ENCODE data around the gene FADS2. TPM values are rescaled to one million over a fixed set of nuclear protein-coding genes. Genes with fewer than 3 reads are reported as not detected.
"Not testable (repeated sequence)": the region's sequence is repeated elsewhere in the genome, so short reads cannot be mapped to it uniquely, and the experiment has no call there.

The FADS2 gene
- polyA plus RNA-seq, 2 donors = 5.1 to 8.7 TPM

DNA sequence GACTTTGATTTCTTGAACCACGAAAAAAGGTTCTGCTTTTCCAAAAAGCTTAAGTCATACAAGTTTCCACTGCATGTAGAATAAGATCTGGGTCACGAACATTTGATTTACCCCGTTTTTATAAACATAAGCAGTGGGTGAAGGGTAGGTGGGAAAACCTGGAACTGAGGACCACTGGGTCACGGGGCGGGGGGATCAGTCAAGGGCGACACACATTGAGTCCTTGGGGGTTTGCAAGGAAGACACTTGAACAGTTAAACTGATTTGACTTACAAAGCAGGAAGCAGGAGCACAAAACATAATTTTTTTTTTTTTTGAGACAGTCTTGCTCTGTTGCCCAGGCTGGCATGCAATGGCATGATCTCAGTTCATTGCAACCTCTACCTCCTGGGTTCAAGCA lies 52.4 kb downstream of the FADS2 start:
- Histone ChIP-seq H3K9me3 (ENCODE audit: control insufficient read depth in 2 of 2, insufficient read depth in 1 of 2, low read depth in 1 of 2, low read length in 1 of 2) (no peaks in the 10 kb centered on the region), H3K27ac (ENCODE audit: low read depth in 2 of 2, low read length in 1 of 2) (no peak overlapping the region), H3K4me1 (ENCODE audit: control insufficient read depth in 2 of 2, insufficient read depth in 2 of 2, low read length in 1 of 2) (no peaks in the 10 kb centered on the region), H3K36me3 (ENCODE audit: control insufficient read depth in 2 of 2, insufficient read depth in 2 of 2, low read length in 1 of 2) (peaks cover 0 to 2% of the 10 kb centered on the region in 2 donors), H3K4me3 (ENCODE audit: low read depth in 1 of 2, low read length in 2 of 2) (no peak overlapping the region), H3K27me3 (ENCODE audit: control insufficient read depth in 1 of 2, insufficient read depth in 2 of 2, low read length in 2 of 2) (no peaks in the 10 kb centered on the region)
- WGBS, 2 donors = 70 to 75% methylated on average over 6 of the region's 6 CpGs

- Histone ChIP-seq H3K9me3 (ENCODE audit: control insufficient read depth in 2 of 2, insufficient read depth in 1 of 2, low read depth in 1 of 2, low read length in 1 of 2) (no peaks in the 10 kb centered on the region), H3K4me1 (ENCODE audit: control insufficient read depth in 2 of 2, insufficient read depth in 2 of 2, low read length in 1 of 2) (peaks cover 0 to 2% of the 10 kb centered on the region in 2 donors), H3K27me3 (ENCODE audit: control insufficient read depth in 1 of 2, insufficient read depth in 2 of 2, low read length in 2 of 2) (no peaks in the 10 kb centered on the region), H3K4me3 (ENCODE audit: low read depth in 1 of 2, low read length in 2 of 2) (no peak overlapping the region), H3K27ac (ENCODE audit: low read depth in 2 of 2, low read length in 1 of 2) (no peak overlapping the region), H3K36me3 (ENCODE audit: control insufficient read depth in 2 of 2, insufficient read depth in 2 of 2, low read length in 1 of 2) (peaks cover 0 to 2% of the 10 kb centered on the region in 2 donors)
- 77 to 81% methylated on average over 3 of the region's 3 CpGs for WGBS, 2 donors
Measured at GRCh38 chr11:61881397-61881796, 53.3 kb downstream of the FADS2 start.

DNA sequence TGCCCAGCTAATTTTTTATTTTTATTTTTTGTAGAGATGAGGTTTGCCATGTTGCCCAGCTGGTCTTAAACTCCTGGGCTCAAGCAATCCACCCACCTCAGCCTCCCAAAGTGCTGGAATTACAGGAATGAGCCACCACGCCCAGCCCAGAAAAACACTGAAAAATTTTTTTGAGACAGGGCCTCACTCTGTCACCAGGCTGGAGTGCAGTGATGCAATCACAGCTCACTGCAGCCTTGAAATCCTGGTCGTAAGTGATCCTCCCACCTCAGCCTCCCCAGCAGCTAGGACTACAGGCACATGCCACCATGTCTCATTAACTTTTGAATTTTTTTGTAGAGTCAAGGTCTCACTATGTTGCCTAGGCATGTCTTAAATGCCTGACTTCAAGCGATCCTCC lies 54.2 kb downstream of the FADS2 start:
- WGBS, 2 donors = 84 to 90% methylated on average over 3 of the region's 3 CpGs

GRCh38 chr11:61882879-61883278 lies 54.8 kb downstream of the FADS2 start:
- H3K4me1 ChIP-seq (ENCODE audit: control insufficient read depth in 2 of 2, insufficient read depth in 2 of 2, low read length in 1 of 2) = peaks cover 0 to 2% of the 10 kb centered on the region in 2 donors
- no peak overlapping the region for H3K4me3 ChIP-seq (ENCODE audit: low read depth in 1 of 2, low read length in 2 of 2)
- H3K27ac ChIP-seq (ENCODE audit: low read depth in 2 of 2, low read length in 1 of 2) = no peak overlapping the region
- no peaks in the 10 kb centered on the region for H3K27me3 ChIP-seq (ENCODE audit: control insufficient read depth in 1 of 2, insufficient read depth in 2 of 2, low read length in 2 of 2)
- 79 to 88% methylated on average over 6 of the region's 6 CpGs for WGBS, 2 donors
- peaks cover 0 to 5% of the 10 kb centered on the region in 2 donors for H3K9me3 ChIP-seq (ENCODE audit: control insufficient read depth in 2 of 2, insufficient read depth in 1 of 2, low read depth in 1 of 2, low read length in 1 of 2)
- peaks cover 0 to 2% of the 10 kb centered on the region in 2 donors for H3K36me3 ChIP-seq (ENCODE audit: control insufficient read depth in 2 of 2, insufficient read depth in 2 of 2, low read length in 1 of 2)

More for the DNA sequence above, 54.2 kb downstream of the FADS2 start:
- H3K9me3 ChIP-seq (ENCODE audit: control insufficient read depth in 2 of 2, insufficient read depth in 1 of 2, low read depth in 1 of 2, low read length in 1 of 2); H3K27ac ChIP-seq (ENCODE audit: low read depth in 2 of 2, low read length in 1 of 2); H3K4me1 ChIP-seq (ENCODE audit: control insufficient read depth in 2 of 2, insufficient read depth in 2 of 2, low read length in 1 of 2); H3K27me3 ChIP-seq (ENCODE audit: control insufficient read depth in 1 of 2, insufficient read depth in 2 of 2, low read length in 2 of 2); H3K36me3 ChIP-seq (ENCODE audit: control insufficient read depth in 2 of 2, insufficient read depth in 2 of 2, low read length in 1 of 2); H3K4me3 ChIP-seq (ENCODE audit: low read depth in 1 of 2, low read length in 2 of 2): not testable (repeated sequence)

GRCh38 chr11:61883327-61883726 lies 55.2 kb downstream of the FADS2 start:
- no peak overlapping the region for H3K4me3 ChIP-seq (ENCODE audit: low read depth in 1 of 2, low read length in 2 of 2)
- peaks cover 0 to 5% of the 10 kb centered on the region in 2 donors for H3K9me3 ChIP-seq (ENCODE audit: control insufficient read depth in 2 of 2, insufficient read depth in 1 of 2, low read depth in 1 of 2, low read length in 1 of 2)
- no peaks in the 10 kb centered on the region for H3K27me3 ChIP-seq (ENCODE audit: control insufficient read depth in 1 of 2, insufficient read depth in 2 of 2, low read length in 2 of 2)
- no peak overlapping the region for H3K27ac ChIP-seq (ENCODE audit: low read depth in 2 of 2, low read length in 1 of 2)
- WGBS, 2 donors = 82 to 86% methylated on average over 10 of the region's 10 CpGs
- H3K4me1 ChIP-seq (ENCODE audit: control insufficient read depth in 2 of 2, insufficient read depth in 2 of 2, low read length in 1 of 2) = peaks cover 0 to 2% of the 10 kb centered on the region in 2 donors
- H3K36me3 ChIP-seq (ENCODE audit: control insufficient read depth in 2 of 2, insufficient read depth in 2 of 2, low read length in 1 of 2) = peaks cover 0 to 2% of the 10 kb centered on the region in 2 donors

DNA sequence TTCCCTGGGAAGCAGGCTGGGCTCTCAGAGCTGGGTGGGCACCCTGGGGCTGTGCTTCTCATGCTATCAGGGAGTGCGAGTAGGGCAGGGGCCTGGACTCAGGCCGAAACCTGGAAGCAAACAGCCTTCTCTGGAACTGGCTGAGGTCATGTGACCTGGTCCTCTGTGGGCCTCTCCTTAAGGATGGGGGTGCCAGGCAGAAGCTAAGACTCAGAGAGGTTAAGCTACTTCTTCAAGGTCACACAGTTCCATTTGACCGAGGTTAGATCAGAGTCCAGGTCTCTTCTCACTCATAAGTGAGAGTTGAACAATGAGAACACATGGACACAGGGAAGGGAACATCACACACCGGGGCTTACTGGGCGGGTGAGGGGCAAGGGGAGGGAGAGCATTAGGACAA lies 55.8 kb downstream of the FADS2 start:
- Histone ChIP-seq H3K4me1 (ENCODE audit: control insufficient read depth in 2 of 2, insufficient read depth in 2 of 2, low read length in 1 of 2) (peaks cover 0 to 4% of the 10 kb centered on the region in 2 donors), H3K9me3 (ENCODE audit: control insufficient read depth in 2 of 2, insufficient read depth in 1 of 2, low read depth in 1 of 2, low read length in 1 of 2) (peaks cover 0 to 5% of the 10 kb centered on the region in 2 donors), H3K27ac (ENCODE audit: low read depth in 2 of 2, low read length in 1 of 2) (no peak overlapping the region), H3K36me3 (ENCODE audit: control insufficient read depth in 2 of 2, insufficient read depth in 2 of 2, low read length in 1 of 2) (peaks cover 0 to 2% of the 10 kb centered on the region in 2 donors), H3K27me3 (ENCODE audit: control insufficient read depth in 1 of 2, insufficient read depth in 2 of 2, low read length in 2 of 2) (no peaks in the 10 kb centered on the region), H3K4me3 (ENCODE audit: low read depth in 1 of 2, low read length in 2 of 2) (no peak overlapping the region)
- WGBS, 2 donors = 79 to 87% methylated on average over 5 of the region's 5 CpGs

DNA sequence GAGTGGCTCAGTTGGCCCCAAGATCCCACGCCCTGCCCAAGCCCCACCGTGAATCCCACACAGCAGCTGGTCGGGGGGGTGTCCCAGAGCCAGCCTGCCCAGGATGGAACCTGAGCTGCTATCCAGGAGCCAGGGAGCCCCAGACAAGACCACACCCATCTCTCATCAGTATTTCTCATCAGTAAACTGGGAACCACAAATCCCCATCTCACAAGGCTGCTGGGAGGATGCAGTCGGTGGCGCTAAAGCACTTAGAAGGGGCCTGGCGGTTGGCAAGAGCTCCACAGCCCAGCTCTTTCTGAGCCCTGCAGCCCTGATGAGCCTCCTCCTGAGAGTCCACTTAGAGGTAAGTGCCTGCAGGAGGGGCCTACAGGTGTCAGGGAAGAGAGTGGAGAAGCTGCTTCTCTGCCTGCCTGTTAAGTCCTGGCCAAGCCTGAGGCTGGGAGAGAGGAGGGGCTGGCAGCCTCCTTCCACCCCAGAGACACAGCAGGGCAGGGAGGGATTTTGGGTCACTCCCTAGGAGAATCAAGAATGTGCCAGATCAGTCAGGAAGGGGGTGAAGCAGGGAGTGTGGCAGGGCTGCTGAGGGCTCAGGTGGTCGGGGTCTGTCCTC lies 57.2 kb downstream of the FADS2 start:
- Histone ChIP-seq H3K4me1 (ENCODE audit: control insufficient read depth in 2 of 2, insufficient read depth in 2 of 2, low read length in 1 of 2) (peaks cover 0 to 6% of the 10 kb centered on the region in 2 donors), H3K36me3 (ENCODE audit: control insufficient read depth in 2 of 2, insufficient read depth in 2 of 2, low read length in 1 of 2) (no peaks in the 10 kb centered on the region), H3K4me3 (ENCODE audit: low read depth in 1 of 2, low read length in 2 of 2) (no peak overlapping the region), H3K9me3 (ENCODE audit: control insufficient read depth in 2 of 2, insufficient read depth in 1 of 2, low read depth in 1 of 2, low read length in 1 of 2) (peaks cover 0 to 5% of the 10 kb centered on the region in 2 donors), H3K27me3 (ENCODE audit: control insufficient read depth in 1 of 2, insufficient read depth in 2 of 2, low read length in 2 of 2) (no peaks in the 10 kb centered on the region), H3K27ac (ENCODE audit: low read depth in 2 of 2, low read length in 1 of 2) (no peak overlapping the region)
- WGBS, 2 donors = 87 to 92% methylated on average over 6 to 7 of the region's 7 CpGs

- no peak overlapping the region for H3K27ac ChIP-seq (ENCODE audit: low read depth in 2 of 2, low read length in 1 of 2)
- peaks cover 0 to 5% of the 10 kb centered on the region in 2 donors for H3K9me3 ChIP-seq (ENCODE audit: control insufficient read depth in 2 of 2, insufficient read depth in 1 of 2, low read depth in 1 of 2, low read length in 1 of 2)
- H3K4me3 ChIP-seq (ENCODE audit: low read depth in 1 of 2, low read length in 2 of 2) = no peak overlapping the region
- no peaks in the 10 kb centered on the region for H3K36me3 ChIP-seq (ENCODE audit: control insufficient read depth in 2 of 2, insufficient read depth in 2 of 2, low read length in 1 of 2)
- no peaks in the 10 kb centered on the region for H3K27me3 ChIP-seq (ENCODE audit: control insufficient read depth in 1 of 2, insufficient read depth in 2 of 2, low read length in 2 of 2)
- 93 to 94% methylated on average over 13 of the region's 13 CpGs for WGBS, 2 donors
- peaks cover 4 to 13% of the 10 kb centered on the region in 2 donors for H3K4me1 ChIP-seq (ENCODE audit: control insufficient read depth in 2 of 2, insufficient read depth in 2 of 2, low read length in 1 of 2)
Measured at GRCh38 chr11:61885784-61886580, 57.9 kb downstream of the FADS2 start.

DNA sequence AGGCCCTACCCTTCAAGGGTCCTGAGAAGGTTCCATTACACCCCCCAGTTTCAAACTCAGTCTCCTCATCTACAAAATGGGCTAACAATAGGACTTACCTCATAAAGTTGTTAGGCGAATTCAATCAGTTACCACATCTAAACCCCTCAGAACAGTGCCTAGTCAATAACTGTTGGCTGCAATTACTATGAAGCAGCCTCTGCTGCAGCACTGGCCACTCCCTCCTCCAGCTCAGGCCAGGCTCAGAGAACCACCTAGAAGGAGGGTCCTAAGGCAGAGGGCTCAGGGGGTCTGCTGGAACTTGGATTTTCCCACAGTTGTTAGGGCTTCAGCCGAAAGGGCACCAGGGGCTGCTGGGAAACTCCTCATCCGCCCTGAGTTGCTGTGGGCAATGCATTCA lies 58.5 kb downstream of the FADS2 start:
- WGBS, 2 donors = 93 to 94% methylated on average over 3 of the region's 3 CpGs
- Histone ChIP-seq H3K4me3 (ENCODE audit: low read depth in 1 of 2, low read length in 2 of 2) (no peak overlapping the region), H3K27me3 (ENCODE audit: control insufficient read depth in 1 of 2, insufficient read depth in 2 of 2, low read length in 2 of 2) (no peaks in the 10 kb centered on the region), H3K36me3 (ENCODE audit: control insufficient read depth in 2 of 2, insufficient read depth in 2 of 2, low read length in 1 of 2) (no peaks in the 10 kb centered on the region), H3K9me3 (ENCODE audit: control insufficient read depth in 2 of 2, insufficient read depth in 1 of 2, low read depth in 1 of 2, low read length in 1 of 2) (peaks cover 0 to 5% of the 10 kb centered on the region in 2 donors), H3K4me1 (ENCODE audit: control insufficient read depth in 2 of 2, insufficient read depth in 2 of 2, low read length in 1 of 2) (peaks cover 4 to 15% of the 10 kb centered on the region in 2 donors), H3K27ac (ENCODE audit: low read depth in 2 of 2, low read length in 1 of 2) (no peak overlapping the region)

All from esophagus (tissue), 2 donors.